HepG2 (cell line): ENCODE results near the gene HRH3. TPM values are rescaled to one million over a fixed set of nuclear protein-coding genes. Genes with fewer than 3 reads are reported as not detected.

ENCODE experiments used
- ARHGAP35 ChIP-seq: sonication (generic); formaldehyde crosslinking; IDR thresholded peaks from 2 replicates; pipeline ENCODE4 v1.9.0; 2022; ENCODE audit warnings: mild to moderate bottlenecking, inconsistent platforms, moderate library complexity, missing genetic modification reagents, borderline replicate concordance
- CAMTA2 ChIP-seq: sonication (generic); formaldehyde crosslinking; IDR thresholded peaks from 2 replicates; pipeline ENCODE4 v1.4.0; 2020; ENCODE audit warnings: mild to moderate bottlenecking, missing genetic modification reagents, borderline replicate concordance
- CENPX ChIP-seq: sonication (generic); formaldehyde crosslinking; IDR thresholded peaks from 2 replicates; pipeline ENCODE4 v1.9.0; 2021; ENCODE audit warnings: mild to moderate bottlenecking, missing genetic modification reagents, moderate library complexity
- ELF3 ChIP-seq: IDR thresholded peaks from 2 replicates; pipeline ENCODE4 v1.6.1; 2016; ENCODE audit warnings: missing genetic modification reagents, missing compliant biosample characterization
- ESRRA ChIP-seq: sonication (generic); formaldehyde crosslinking; IDR thresholded peaks from 2 replicates; pipeline ENCODE4 v1.5.1; 2020; ENCODE audit warnings: mild to moderate bottlenecking, low read depth, missing genetic modification reagents
- MNT ChIP-seq: fragments of 450-650 bp; IDR thresholded peaks from 2 replicates; pipeline ENCODE4 v1.6.1; 2016
- PITX1 ChIP-seq: sonication (generic); formaldehyde crosslinking; IDR thresholded peaks from 2 replicates; pipeline ENCODE4 v1.5.1; 2020; ENCODE audit warnings: mild to moderate bottlenecking, missing genetic modification reagents
- RBAK ChIP-seq: sonication (generic); formaldehyde crosslinking; IDR thresholded peaks from 2 replicates; pipeline ENCODE4 v1.5.1; 2020; ENCODE audit warnings: mild to moderate bottlenecking, missing genetic modification reagents
- SALL1 ChIP-seq: sonication (generic); formaldehyde crosslinking; IDR thresholded peaks from 2 replicates; pipeline ENCODE4 v1.8.0; 2022; ENCODE audit warnings: mild to moderate bottlenecking, missing genetic modification reagents
- SAP130 ChIP-seq: IDR thresholded peaks from 2 replicates; pipeline ENCODE4 v1.6.1; 2016; ENCODE audit warnings: low read depth
- SMARCE1 ChIP-seq: fragments of 450-650 bp; IDR thresholded peaks from 2 replicates; pipeline ENCODE4 v1.6.1; 2017; ENCODE audit warnings: borderline replicate concordance
- SNAI1 ChIP-seq: sonication (generic); formaldehyde crosslinking; IDR thresholded peaks from 2 replicates; pipeline ENCODE4 v1.5.0; 2020; ENCODE audit warnings: mild to moderate bottlenecking, missing genetic modification reagents, borderline replicate concordance
- TAF1 ChIP-seq: sonication (generic); formaldehyde crosslinking; IDR thresholded peaks from 2 replicates; pipeline ENCODE4 v1.4.0; 2020; ENCODE audit warnings: missing genetic modification reagents
- TFE3 ChIP-seq: IDR thresholded peaks from 2 replicates; pipeline ENCODE4 v1.6.1; 2016
- ZNF292 ChIP-seq: sonication (generic); formaldehyde crosslinking; IDR thresholded peaks from 2 replicates; pipeline ENCODE4 v1.8.1; 2022; ENCODE audit warnings: mild to moderate bottlenecking, low read depth, missing genetic modification reagents, borderline replicate concordance
- ZNF335 ChIP-seq: sonication (generic); formaldehyde crosslinking; IDR thresholded peaks from 2 replicates; pipeline ENCODE4 v1.4.0; 2020; ENCODE audit warnings: missing genetic modification reagents
- ZNF616 ChIP-seq: sonication (generic); formaldehyde crosslinking; IDR thresholded peaks from 2 replicates; pipeline ENCODE4 v1.5.0; 2020; ENCODE audit warnings: low read depth, mild to moderate bottlenecking, missing genetic modification reagents
- ZNF746 ChIP-seq: sonication (generic); formaldehyde crosslinking; IDR thresholded peaks from 2 replicates; pipeline ENCODE4 v1.8.0; 2022; ENCODE audit warnings: mild to moderate bottlenecking, missing genetic modification reagents
- polyA plus RNA-seq, 8 experiments: library from polyadenylated mRNA; depleted of rRNA in 3 of 8; stranded (reverse) in 7 of 8; unstranded in 1 of 8; fragments of >200 nt; fragmentation: Illumina TruSeq in 4 of 8; extraction: Trizol in 4 of 8; gene quantifications; 2 replicates each; pipeline versions ENCODE4 v1.2.1 to v1.2.3, GENCODE V29; 2011 to 2016; ENCODE audit warnings: low read depth in 4 of 8, missing spikeins in 1 of 8, mixed read lengths in 1 of 8; ENCODE audit not compliant: insufficient read depth in 1 of 8
- total RNA-seq, 5 experiments: library from RNA; depleted of rRNA; stranded (reverse); fragments of >200 nt; fragmentation: Illumina TruSeq; extraction: Trizol; gene quantifications; 2 replicates each; pipeline ENCODE4 v1.2.3, GENCODE V29; 2016; ENCODE audit warnings: low read depth in 1 of 5
- TF ChIP-seq, protein P1 (sequence below): sonication (generic); formaldehyde crosslinking; IDR thresholded peaks from 2 replicates; pipeline ENCODE4 v1.5.0; 2020; ENCODE audit warnings: mild to moderate bottlenecking, missing genetic modification reagents, borderline replicate concordance
- TF ChIP-seq, protein P2 (sequence below): sonication (generic); formaldehyde crosslinking; IDR thresholded peaks from 2 replicates; pipeline ENCODE4 v1.4.0; 2020; ENCODE audit warnings: mild to moderate bottlenecking, low read depth, missing genetic modification reagents

HRH3 gene
- total and polyA plus RNA-seq, 2 of the 13 experiments (the other 11 are each of a cell fraction or from before 2014, with no cell fraction given) = 0.18 TPM; not detected in 1

- TF ChIP-seq, protein P1, sequence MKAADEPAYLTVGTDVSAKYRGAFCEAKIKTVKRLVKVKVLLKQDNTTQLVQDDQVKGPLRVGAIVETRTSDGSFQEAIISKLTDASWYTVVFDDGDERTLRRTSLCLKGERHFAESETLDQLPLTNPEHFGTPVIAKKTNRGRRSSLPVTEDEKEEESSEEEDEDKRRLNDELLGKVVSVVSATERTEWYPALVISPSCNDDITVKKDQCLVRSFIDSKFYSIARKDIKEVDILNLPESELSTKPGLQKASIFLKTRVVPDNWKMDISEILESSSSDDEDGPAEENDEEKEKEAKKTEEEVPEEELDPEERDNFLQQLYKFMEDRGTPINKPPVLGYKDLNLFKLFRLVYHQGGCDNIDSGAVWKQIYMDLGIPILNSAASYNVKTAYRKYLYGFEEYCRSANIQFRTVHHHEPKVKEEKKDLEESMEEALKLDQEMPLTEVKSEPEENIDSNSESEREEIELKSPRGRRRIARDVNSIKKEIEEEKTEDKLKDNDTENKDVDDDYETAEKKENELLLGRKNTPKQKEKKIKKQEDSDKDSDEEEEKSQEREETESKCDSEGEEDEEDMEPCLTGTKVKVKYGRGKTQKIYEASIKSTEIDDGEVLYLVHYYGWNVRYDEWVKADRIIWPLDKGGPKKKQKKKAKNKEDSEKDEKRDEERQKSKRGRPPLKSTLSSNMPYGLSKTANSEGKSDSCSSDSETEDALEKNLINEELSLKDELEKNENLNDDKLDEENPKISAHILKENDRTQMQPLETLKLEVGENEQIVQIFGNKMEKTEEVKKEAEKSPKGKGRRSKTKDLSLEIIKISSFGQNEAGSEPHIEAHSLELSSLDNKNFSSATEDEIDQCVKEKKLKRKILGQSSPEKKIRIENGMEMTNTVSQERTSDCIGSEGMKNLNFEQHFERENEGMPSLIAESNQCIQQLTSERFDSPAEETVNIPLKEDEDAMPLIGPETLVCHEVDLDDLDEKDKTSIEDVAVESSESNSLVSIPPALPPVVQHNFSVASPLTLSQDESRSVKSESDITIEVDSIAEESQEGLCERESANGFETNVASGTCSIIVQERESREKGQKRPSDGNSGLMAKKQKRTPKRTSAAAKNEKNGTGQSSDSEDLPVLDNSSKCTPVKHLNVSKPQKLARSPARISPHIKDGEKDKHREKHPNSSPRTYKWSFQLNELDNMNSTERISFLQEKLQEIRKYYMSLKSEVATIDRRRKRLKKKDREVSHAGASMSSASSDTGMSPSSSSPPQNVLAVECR (CRISPR knock-in tag) = peak; percentile 53; the same call in 1 of the 2 replicates
- TF ChIP-seq TFE3 (CRISPR knock-in tag) (peak; percentile 82), ZNF616 (CRISPR knock-in tag) (0 out of 2 replicates have a peak, but pooled peaks have one; percentile 28), ZNF746 (CRISPR knock-in tag) (no peak; the same call in 1 of the 2 replicates), PITX1 (peak; percentile 77; the same call in 1 of the 2 replicates), SAP130 (CRISPR knock-in tag) (peak; percentile 63), RBAK (CRISPR knock-in tag) (0 out of 2 replicates have a peak, but pooled peaks have one; percentile 39), ZNF335 (CRISPR knock-in tag) (no peak), SNAI1 (CRISPR knock-in tag) (peak; percentile 63; the same call in 1 of the 2 replicates), SALL1 (peak; percentile 23; the same call in 1 of the 2 replicates), MNT (peak; percentile 31), ZNF292 (CRISPR knock-in tag) (0 out of 2 replicates have a peak, but pooled peaks have one; percentile 27), SMARCE1 (peak; percentile 2; the same call in 1 of the 2 replicates), ARHGAP35 (CRISPR knock-in tag) (peak; percentile 12; the same call in 1 of the 2 replicates), CENPX (CRISPR knock-in tag) (no peak), ESRRA (peak; percentile 21; the same call in 1 of the 2 replicates), TAF1 (0 out of 2 replicates have a peak, but pooled peaks have one; percentile 32), ELF3 (CRISPR knock-in tag) (peak; percentile 49), CAMTA2 (CRISPR knock-in tag) (peak; percentile 91)
- TF ChIP-seq, protein P2, sequence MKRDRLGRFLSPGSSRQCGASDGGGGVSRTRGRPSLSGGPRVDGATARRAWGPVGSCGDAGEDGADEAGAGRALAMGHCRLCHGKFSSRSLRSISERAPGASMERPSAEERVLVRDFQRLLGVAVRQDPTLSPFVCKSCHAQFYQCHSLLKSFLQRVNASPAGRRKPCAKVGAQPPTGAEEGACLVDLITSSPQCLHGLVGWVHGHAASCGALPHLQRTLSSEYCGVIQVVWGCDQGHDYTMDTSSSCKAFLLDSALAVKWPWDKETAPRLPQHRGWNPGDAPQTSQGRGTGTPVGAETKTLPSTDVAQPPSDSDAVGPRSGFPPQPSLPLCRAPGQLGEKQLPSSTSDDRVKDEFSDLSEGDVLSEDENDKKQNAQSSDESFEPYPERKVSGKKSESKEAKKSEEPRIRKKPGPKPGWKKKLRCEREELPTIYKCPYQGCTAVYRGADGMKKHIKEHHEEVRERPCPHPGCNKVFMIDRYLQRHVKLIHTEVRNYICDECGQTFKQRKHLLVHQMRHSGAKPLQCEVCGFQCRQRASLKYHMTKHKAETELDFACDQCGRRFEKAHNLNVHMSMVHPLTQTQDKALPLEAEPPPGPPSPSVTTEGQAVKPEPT (CRISPR knock-in tag) = peak; percentile 3; the same call in 1 of the 2 replicates
Observed at GRCh38 chr20:62236766-62237513, 16.9 kb upstream of the HRH3 start (continued).
